Upper lobe of left lung (tissue), 4 donors: ENCODE measurements around the gene CDHR1.

ENCODE experiments used
- CTCF ChIP-seq, 6 experiments: fragments of 450-650 bp in 4 of 6; fragments of 200-600 bp in 2 of 6; sonication (generic) in 2 of 6; IDR thresholded peaks; one replicate each; pipeline ENCODE4 v1.5.1; 2016 to 2019; ENCODE audit warnings: antibody characterized with exemption in 6 of 6
- EP300 ChIP-seq, 4 donors: sonication (generic); formaldehyde crosslinking; IDR thresholded peaks; one replicate each; pipeline ENCODE4 v1.5.1; 2017; ENCODE audit warnings: antibody characterized with exemption in 4 of 4, control low read depth in 2 of 4
- POLR2A ChIP-seq, 4 donors: fragments of 450-650 bp; IDR thresholded peaks; one replicate each; pipeline ENCODE4 v1.5.1; 2016 to 2017; ENCODE audit warnings: antibody characterized with exemption in 4 of 4, mild to moderate bottlenecking in 2 of 4
- POLR2AphosphoS5 ChIP-seq, 2 donors: sonication (generic); formaldehyde crosslinking; IDR thresholded peaks; one replicate each; pipeline ENCODE4 v1.5.1; 2017; ENCODE audit warnings: antibody characterized with exemption in 2 of 2

GRCh38 chr10:84200537-84201243 lies 6.4 kb downstream of the CDHR1 start:
- TF ChIP-seq CTCF (IDR thresholded peaks at IDR 0.05) (no peak), POLR2A (IDR thresholded peaks at IDR 0.05) (no peak), POLR2AphosphoS5 (IDR thresholded peaks at IDR 0.05) (no peak), EP300 (IDR thresholded peaks at IDR 0.05) (no peak)
